WTC11 (cell line): ENCODE results near the gene KRT9.

Experiments used
- CREB1 ChIP-seq: sonication (generic); formaldehyde crosslinking; IDR thresholded peaks from 2 replicates; pipeline ENCODE4 v1.8.0; 2023; ENCODE audit warnings: mild to moderate bottlenecking, missing genetic modification reagents
- TF ChIP-seq, protein P1 (sequence below): fragments of 250-450 bp; sonication (Bioruptor Pico); IDR thresholded peaks from 2 replicates; pipeline ENCODE4 v1.8.0; 2021; ENCODE audit warnings: mild to moderate bottlenecking
- TF ChIP-seq, protein P2 (sequence below): sonication (generic); formaldehyde crosslinking; conservative IDR thresholded peaks from 2 replicates; pipeline ENCODE4 v1.8.1; 2022; ENCODE audit warnings: mild to moderate bottlenecking, missing genetic modification reagents

DNA sequence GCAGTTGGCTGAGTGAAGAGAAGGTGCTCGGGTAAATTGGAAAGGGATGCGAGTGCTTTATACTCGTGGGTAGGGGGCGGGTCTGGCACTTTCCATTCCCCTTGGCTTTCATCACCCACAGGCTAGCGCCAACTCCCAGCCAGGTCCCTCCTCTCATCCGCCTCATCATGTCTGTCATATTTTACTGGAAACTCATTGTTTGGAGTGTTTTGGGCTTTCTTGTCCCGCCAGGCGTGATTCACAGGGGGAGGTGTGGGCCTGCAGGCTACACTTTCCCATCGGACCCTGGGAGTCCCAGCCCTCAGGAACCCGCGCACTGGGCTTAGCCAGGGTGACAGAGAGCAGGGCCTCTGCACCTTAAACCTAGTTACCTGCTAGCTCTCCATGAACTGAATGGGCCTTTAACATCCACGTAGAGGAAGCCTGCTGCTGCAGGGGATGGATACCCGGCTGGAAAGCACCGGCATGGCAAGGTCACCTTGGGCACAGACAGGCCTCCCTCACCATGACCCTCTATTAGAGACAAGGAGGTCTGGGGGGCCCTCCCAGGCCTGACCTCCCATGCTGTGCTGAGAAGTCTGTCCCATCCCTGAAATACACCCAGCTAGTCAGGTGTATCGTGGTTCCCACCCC is 15.1 kb upstream of the KRT9 start, which contains the start of gene KRT14:
- no peak for TF ChIP-seq CREB1 (CRISPR knock-in tag)
- TF ChIP-seq, protein P1, sequence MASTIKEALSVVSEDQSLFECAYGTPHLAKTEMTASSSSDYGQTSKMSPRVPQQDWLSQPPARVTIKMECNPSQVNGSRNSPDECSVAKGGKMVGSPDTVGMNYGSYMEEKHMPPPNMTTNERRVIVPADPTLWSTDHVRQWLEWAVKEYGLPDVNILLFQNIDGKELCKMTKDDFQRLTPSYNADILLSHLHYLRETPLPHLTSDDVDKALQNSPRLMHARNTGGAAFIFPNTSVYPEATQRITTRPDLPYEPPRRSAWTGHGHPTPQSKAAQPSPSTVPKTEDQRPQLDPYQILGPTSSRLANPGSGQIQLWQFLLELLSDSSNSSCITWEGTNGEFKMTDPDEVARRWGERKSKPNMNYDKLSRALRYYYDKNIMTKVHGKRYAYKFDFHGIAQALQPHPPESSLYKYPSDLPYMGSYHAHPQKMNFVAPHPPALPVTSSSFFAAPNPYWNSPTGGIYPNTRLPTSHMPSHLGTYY (CRISPR knock-in tag): no peak
- TF ChIP-seq, protein P2, sequence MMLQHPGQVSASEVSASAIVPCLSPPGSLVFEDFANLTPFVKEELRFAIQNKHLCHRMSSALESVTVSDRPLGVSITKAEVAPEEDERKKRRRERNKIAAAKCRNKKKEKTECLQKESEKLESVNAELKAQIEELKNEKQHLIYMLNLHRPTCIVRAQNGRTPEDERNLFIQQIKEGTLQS (CRISPR knock-in tag): no peak
